ENCODE measurements around the gene BID.
"Not testable (repeated sequence)": the region's sequence is repeated elsewhere in the genome, so short reads cannot be mapped to it uniquely, and the experiment has no call there.

BID gene

DNA sequence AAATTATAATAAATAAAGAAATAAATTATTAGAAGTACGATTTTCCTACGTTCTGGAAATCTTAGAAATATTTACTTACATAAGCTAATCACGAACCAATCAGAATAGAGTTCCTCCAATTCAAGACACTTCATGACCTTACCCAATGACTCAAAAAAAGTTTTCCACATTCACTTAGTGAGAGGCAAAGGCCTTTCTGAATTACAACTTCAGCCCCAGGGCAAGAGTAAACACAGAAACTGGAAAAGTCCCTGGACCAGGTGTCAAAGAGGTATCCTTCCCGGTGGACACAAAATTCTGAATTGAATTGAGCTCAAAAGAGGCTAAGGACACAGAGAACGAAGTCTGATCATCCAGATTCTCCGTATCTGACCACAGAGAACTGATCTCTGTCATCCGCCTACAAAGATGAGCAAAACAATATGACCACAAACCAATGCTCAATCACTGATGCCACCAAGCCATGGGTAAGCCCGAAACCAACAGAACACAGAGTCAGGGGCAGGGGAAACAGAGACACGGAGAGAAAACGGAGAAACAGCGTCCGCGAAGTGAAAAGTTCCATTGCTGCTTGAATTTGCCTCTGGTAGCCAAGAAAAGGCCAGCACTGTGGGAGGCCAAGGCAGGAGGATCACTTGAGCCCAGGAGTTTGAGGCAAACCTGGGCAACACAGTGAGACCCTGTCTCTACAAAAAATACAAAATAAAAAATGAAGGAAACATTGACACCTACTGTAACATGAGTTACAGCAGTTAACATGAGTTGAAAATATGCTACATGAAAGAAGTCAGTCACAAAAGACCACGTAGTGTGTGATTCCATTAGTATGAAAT lies 6.8 kb downstream of the BID start:
- DNase-seq: no peak

DNA sequence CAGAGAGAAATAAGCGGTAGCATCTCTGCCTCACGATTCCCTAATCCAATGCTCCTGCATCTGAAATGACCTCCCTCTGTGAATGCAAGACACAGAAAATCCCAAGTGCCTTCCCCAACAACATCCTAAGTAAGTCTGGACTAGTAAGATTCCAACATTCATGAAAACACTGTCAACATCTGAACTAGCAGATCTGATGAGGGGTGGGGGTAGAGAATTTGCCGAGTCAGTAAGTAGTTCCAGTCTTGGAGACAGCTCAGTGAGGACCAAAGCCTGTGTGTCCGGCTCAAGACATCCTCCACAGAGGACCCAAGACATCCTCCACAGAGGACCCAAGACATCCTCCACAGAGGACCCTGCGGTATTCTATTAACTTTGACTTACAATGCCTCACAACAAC lies 9.4 kb downstream of the BID start:
- DNase-seq: not testable (repeated sequence)

DNA sequence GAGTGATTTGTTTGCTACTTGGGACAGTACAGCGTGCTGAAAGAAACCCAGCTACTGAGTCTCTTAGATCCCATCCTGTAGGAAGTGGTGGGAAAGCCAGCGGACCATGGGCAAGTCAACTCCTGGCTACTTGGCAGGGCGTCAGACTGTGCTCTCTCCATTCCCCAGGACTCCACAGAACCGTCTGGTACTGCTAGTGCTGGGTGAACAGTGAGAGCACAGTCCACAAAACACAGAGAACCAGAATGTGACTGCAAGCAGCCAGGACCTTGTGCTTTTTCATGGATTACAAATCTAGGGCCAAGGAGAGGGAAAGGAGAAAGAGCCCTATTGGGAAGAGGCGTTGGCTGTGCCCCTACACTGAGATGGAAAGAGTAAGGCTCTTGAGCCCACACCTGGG lies 10.2 kb downstream of the BID start:
- DNase-seq: no peak

DNA sequence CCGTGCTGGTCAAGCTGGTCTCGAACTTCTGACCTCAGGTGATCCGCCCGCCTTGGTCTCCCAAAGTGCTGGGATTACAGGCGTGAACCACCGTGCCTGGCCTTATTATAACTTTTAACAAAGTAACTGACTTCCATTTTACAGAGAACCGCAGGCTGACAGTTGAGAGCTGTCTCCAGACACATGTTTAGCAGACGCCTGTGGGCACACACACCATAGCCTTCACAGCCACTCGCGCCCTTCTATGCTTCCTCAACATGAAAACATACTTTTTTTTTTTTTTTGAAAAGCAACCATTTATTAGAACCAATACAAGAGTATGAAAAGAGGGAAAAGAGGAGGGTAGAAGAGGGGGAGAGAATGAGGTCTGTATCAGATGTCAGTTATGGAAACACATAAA lies 10.8 kb downstream of the BID start:
- DNase-seq: not testable (repeated sequence)

DNA sequence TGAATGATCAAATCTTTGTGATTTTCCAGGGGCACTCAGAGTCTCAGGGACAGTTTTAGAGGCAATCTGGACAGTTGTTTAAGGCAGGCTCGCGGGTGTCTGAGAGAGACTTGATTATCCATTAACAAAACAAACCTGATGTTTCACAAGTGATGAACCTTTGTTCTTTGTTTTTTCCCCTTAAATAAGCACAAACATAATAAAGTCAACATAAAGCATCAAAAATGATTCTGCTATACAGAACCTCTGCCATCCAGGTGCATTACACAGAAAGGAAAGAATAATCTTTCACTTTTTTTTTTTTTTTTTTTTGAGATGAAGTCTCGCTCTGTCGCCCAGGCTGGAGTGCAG lies 13.2 kb downstream of the BID start:
- no peak for DNase-seq

DNA sequence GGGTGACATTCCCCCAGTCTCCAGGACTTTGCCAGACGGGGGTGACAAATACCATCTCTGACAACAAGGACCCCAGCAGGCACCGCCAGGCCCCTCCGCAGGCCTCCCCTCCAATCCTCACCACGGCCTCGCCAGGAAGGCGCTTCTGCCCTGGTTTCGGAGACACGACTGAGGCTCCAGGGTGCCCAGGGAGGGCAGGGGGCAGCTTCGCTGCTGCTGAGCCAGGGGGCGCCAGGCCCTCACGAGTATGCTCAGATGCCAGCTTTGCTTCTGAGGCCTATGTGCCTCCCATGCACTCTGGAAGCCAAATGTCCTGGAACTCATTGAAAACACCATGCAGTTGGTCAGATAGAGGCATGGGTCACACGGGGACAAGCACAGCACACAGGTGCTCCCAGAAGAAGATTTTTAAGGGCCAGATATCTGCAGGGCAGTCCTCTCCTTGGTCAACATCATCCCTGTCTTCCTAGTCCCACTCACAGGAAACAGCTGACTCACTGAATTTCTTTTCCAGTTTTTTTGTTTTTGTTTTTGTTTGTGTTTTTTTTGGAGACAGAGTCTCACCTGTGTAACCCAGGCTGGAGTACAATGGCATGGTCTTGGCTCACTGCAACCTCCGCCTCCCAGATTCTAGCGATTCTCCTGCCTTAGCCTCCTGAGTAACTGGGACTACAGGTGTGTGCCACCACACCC lies 19.9 kb downstream of the BID start:
- no peak for DNase-seq

DNA sequence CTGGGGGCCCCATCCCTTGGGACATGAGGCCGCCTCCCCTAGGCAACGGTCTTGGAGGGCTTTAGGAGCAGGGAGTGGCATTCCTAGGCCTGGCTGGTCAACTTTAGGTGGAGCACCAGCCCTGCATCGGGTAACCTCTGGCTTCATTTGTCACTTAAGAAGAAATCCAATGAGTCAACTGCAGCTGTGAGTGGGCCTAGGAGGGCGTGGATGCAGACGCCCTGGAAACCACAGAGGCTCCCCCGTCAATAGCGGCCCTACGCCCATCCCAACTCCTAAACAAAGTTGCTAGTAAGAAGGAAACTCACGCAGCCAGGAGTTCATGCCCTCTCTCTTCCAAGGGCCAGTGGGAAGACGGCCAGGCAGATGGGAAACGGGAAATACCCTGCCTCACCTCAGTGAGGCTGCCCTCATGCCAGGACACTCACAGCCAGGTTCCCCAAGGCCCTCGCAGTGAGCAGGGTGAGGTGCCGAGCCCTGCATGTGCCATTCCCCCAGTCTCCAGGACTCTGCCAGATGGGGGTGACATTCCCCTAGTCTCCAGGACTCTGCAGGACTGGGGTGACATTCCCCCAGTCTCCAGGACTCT lies 20.8 kb downstream of the BID start:
- DNase-seq: no peak

DNA sequence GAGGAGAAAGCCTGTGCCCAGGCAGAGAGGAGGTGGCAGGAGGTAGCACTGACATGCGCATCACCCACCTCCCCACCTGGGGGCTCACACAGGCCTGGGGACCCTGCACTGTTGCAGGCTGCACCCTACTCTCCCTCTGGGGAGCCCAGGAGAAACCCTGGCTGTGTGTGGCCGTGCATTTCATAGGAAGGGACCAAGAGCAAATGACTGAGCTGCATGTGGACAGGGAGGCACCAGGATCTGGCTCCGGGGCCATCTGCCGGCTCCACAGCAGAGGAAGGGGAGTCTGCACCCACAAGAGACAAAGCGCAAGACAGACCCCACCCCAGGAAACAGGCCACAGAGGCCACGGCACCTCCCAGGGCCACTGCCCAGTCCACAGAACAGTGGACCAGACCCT lies 22.7 kb downstream of the BID start:
- DNase-seq: no peak

DNA sequence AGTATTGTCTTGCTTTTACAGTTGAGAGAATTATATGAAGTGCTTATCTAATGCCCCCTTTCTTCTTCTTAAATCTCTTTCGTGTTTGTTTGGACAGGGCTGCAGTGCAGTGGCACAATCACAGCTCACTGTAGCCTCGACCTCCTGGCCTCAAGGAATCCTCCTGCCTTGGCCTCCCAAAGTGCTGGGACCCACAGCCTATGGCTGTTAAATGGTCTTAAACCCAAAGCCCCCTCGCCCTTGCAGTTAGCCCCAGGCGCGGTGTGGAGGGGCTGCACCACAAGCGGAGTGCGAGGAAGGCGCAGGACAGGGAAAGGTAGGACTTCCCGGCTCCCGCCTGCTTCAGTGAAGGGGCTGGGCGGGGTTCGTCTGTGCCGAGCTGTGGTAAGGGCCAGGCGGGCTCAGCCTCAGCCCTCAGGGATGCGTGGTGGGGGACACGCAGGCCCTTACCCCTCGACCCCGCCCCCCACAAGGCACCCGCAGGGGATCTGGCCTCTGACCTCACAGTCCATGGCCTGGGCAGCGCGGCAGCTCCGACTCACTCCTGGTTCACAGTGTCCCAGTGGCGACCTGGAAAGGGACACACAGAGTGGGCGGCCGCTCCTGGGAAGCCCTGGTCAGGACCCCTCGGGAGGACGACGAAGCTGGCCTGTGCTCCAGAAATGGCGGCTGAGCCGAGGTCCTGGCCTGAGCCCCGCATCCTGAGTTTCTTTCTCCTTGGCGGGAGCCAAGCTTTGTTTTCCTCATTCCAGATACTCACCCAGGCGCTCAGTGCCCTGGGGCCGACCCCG lies 24.5 kb downstream of the BID start:
- DNase-seq: no peak

DNA sequence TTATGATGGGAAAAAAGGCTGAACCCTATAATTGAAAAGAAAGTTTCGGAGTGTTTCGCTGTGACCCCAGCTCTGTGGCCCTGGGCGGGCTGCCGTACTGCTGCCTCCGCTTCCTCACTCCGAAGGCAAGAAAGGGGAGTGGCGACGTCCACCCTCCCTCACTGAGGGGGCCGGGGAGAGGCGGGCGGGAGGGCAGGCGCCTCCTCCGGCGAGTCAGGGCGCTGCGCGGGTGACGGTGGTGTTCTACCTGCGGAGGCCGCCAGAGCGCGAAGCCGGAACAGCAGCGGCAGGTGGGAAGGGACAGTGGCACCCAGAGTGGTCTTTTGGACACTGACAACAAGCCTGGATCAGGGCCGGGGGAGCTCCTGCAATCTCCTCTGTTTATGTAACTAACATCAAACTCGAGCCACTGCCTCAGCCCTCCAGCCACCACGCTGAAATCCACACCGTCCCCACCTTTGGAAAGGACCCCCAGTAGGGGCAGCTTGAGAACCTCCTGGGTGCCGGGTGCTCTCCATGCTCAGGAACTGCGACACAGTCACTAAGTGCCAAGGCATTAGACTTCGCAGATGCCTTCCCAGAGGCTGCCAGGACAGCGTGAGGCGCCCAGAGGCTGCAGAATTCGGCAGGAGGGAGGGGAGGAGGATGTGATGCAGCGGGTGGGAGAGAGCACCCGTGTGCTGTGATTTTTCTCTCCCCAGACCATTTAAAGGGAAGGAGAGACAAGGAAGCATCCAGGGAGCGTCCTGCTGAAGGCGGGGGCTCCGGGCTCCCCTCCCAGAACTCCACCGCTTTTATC lies 25.5 kb downstream of the BID start:
- DNase-seq: no peak

DNA sequence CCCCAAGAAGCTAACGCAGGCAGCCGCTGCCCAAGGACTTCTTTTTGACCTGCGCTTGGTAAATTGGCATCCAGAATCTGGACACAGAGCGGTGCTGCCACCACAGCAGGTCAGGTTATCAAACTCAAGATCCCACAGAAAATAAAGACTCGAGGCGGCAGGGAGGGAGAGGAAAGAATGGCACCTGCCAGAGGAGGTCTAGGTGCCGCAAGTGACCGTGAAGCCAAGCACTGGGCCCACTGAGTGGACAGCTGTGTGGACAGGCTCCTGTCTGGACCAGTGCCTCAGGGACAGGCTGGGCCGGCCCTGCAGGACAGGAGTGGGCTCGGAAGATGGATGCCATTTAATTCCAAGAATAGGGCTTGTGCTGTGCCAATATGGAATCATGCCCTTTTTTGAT lies 27.4 kb downstream of the BID start:
- no peak for DNase-seq

DNA sequence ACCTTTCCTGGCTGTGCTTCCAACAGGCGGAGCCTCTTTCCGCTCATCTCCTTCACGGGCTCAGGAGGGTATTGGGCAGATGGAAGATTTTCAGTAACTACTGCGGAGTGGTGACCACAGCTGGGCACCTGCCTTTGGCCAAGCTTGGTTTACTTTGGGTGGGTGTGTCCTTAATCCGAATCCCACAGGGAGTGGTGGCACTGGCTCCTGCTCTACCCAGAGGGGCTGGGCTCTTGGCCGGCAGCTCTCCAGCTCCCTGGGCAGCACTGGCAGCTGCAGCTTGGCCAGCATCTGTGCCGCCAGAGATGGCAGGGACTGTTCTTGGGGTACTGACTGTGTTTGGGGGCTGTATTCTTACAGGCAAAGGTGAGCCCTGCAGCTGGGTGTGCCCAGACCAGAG lies 29.8 kb downstream of the BID start:
- DNase-seq: no peak

DNA sequence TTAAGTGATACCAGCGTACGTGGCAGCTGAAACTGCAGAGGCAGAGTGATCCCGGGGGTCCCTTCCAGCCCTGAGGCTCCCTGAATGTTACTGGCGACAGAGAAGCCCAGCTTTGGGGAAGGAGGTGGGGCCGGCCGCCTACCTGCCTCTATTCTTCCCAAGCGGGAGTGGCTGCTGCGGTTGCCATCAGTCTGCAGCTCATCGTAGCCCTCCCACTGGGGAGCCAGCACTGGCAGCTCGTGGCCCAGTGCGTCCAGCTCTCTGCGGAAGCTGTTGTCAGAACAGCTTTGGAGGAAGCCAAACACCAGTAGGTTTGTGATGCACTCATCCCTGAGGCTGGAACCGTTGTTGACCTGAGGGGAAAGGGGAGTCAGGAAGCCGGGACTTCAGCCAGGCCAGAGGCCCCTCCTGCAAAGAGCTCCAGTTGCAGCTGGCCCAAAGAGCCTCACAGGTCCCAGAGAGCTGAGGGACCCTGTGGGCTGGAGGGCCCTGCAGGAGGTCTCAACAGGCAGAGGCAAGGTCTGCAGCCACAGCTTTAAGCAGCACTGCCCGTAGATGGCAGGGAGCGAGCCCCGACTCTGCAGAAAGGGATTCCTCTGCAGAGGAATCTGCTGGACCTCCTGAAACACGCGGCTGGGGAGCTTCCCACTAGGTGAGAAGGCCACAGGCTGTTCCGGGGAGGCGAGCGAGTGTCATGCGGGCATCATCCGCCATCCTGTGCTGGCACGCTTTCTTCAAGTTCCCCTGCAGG lies 30.4 kb downstream of the BID start:
- DNase-seq: no peak

DNA sequence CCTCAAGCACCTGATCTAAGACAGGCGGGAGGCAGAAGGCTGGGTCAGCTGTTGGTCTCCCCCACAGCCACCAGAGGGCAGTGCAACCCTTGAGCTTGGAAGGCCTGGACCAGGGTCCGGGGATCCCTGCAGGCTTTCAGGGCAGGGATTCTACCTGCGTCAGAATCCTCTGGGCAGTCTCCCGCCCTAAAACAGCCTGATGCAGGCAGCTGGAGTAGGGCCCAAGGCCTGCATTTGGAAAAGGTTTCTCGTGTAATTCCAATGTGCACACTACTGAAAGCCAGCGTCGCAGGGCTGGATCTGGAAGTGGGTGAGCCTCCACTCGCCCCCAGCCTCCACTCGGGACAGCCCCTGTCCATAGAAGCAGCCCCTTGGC lies 31.8 kb downstream of the BID start:
- DNase-seq: peak; percentile 57 to 75

DNA sequence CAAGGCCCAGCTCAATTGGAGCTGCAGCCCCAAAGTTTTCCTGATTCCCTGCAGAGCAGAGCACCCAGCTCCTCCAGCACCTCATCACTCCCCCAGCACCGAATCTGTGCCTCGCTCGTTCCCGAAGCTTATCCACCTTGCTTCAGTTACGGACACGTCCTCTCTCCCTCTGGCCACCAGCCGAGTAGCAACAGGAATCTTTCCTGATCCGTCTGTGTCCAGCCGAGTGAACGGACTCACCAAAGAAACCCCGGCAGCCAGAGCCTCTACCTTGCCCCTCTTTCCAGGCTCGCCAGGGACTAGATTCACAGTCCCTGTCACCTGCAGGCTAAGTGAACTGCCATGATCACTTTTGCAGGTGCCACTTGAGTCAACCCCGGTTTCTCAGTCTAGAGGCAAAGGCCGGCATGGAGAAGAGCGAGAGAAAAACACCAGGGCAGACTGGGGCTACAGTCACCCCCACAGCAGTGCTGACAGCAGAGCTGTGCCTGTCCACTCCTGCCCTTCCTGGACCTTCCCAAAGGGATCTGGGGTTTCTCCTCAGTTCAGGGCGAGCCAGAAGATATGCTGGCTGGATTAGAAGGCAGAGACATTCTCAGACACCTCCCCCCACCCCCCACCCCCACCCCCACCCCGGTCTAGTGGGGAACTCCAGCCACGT lies 32.3 kb downstream of the BID start:
- no peak for DNase-seq

DNA sequence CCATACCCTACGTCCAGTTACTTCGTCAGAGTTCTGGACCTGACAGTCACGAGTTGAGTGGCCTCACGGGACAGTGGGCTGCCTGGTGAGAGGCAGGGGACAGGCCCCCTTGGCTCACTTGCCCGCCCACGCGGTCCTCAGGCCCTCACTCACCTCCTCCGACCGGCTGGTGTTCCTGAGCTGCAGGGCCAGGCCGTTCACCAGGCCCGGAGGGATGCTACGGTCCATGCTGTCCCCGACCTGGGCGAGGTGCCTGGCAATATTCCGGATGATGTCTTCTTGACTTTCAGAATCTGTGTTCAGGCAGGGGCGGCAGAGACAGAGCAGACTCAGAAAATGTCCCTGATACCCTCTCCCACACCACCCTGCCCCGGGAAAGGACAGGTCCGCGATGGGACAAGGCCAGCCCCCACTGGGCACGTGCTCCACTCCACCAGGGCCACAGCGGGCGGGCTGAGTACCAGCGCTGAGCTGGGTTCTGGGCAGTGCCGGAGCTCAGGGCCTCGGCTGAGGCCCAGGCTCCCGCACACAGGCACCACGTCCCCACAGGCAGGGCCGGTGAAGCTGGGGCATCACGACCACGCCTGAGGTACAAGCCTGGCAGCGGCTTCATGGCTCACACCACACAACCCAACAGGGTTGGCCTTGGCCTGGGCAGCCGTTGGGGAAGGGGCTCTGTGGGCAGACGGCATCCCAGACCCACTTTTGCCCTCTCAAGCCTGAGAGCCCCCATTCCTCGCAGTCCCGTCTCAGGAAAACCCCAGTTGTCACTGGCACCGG lies 34.9 kb downstream of the BID start:
- DNase-seq: no peak

DNA sequence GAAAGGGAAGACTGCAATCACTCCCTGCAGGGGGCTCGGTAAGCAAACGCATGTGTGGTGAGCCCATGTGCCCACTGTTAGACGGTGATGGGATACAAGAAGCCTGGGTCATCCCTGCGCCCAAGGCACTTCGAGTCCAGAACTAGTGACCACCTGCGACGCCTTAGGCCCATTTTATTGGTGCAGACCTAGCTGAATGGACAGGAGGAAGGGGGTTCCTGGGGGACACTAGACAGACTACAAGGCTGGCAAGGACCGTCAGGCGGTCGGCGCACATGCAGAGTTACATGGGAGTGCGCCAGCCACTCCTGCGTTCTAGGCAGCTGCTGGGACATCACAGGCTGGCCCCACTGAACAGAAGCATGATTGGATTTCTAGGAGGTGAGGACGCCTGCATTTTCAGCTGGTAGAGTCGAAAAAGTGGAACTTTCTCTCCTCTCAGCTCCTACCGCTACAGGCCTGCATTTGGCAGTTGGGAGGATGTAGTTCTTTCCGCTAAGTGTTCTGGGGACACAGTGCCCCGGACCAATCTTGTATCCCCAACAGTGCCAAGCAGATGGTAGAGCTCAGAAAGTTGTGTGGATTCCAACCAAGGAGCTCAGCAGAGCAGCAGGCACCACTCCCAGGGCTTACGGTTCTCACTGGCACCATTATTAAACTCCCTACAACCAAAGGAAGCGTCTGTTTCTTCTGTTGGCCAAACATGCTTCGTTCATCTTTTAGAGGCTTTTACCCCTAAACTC lies 35.7 kb downstream of the BID start:
- DNase-seq: no peak

DNA sequence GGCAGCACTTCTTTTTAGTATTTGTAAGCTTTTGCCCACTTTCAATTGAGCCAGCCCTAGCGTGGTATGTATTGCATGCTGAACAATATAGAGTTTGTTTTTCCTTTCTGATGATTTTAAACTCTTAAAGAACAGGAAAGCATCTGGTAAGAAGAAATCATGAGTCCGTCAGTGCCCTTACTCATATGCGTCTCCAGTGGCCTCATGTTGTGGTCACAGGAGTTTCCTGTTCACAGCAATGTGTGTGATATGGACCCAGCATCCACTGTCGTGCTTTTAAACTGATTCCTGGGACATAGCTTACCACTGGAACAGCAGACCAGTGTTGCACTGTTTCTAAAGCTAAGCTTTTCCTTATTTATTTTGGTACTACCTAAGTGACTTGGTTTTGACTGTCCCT lies 40.1 kb downstream of the BID start:
- DNase-seq: no peak

DNA sequence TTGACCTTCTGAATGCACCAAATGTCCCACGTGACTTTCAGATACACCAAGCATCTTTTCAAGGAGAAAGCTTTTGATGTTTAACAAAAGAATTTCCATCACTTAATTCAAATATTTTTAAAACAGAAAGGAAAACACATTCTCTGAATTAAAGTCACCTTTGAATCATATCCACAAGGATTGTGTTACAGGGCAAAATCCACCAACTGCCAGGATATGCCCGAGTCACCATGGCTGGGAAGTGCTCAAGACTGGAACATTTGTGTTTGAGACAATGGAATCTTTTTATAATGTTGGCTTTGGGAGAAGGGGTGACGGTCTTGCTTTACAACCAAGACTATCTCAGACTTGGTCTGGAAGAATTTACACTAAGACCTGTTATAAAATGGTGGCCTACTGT lies 40.8 kb downstream of the BID start:
- no peak for DNase-seq

Data from NCI-H2081 (cell line).